ENCODE measurements around the gene LAMA4. TPM values are rescaled to one million over a fixed set of nuclear protein-coding genes. Genes with fewer than 3 reads are reported as not detected.

The LAMA4 gene
- total RNA-seq, 2 experiments from 2014 or later: not detected

- Mint-ChIP-seq H3K4me1 (ENCODE audit: low read depth) (no peaks in the 10 kb centered on the region), H3K9me3 (no peaks in the 10 kb centered on the region), H3K36me3 (no peaks in the 10 kb centered on the region), H3K27ac (no peak overlapping the region), H3K27me3 (peaks cover 17% of the 10 kb centered on the region), H3K4me3 (no peak overlapping the region)
- DNase-seq: no peak
- ChIA-PET CTCF (no interaction called here), POLR2A (no interaction called here)
- intact Hi-C loops (cut with micrococcal nuclease): no loop called here
These were observed 25.7 kb downstream of the LAMA4 start for GRCh38 chr6:112228480-112229332.

DNA sequence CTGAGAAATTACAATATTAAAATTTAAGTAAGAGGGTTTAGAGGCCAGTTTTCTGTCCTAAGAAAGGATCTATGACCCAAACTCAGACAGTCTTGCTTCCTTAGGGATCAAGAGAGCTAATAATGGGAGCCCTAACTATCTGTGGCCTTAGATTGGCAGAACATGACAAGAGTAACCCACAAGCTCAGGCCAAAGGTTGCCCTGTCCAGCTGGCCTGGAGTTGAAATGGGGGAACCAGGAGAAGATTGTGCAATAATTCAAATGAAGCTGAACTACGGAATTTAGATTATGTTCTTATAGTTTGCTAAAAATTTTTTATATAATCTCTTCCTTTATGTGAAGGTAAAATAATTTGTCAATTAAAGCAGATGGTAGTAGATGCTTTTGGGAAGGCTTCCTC lies 26.4 kb downstream of the LAMA4 start:
- peaks cover 11% of the 10 kb centered on the region for H3K27me3 Mint-ChIP-seq
- ChIA-PET CTCF (no interaction called here), POLR2A (no interaction called here)
- H3K4me1 Mint-ChIP-seq (ENCODE audit: low read depth): no peaks in the 10 kb centered on the region
- no peak overlapping the region for H3K27ac Mint-ChIP-seq
- H3K4me3 Mint-ChIP-seq: no peak overlapping the region
- intact Hi-C loops (cut with micrococcal nuclease): no loop called here
- DNase-seq: no peak
- H3K9me3 Mint-ChIP-seq: no peaks in the 10 kb centered on the region
- H3K36me3 Mint-ChIP-seq: no peaks in the 10 kb centered on the region

DNA sequence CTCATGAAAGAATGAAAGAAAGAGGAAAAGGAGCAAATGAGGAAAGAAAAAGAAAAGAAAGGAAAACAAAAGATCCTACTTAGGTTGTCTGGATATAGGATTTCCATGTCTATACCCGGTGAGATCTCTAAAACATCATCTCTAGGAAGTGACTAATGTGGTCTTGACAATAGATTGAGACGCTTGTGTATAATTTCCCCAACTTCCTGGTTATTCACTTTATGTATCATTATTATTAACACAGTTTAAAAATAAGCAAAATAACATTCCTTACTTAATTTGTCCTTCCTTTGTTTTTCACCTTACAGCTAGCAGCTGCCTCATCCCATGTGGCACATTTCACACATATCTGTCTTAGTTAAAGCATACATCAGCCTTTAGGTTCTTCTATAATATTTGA lies 27.0 kb downstream of the LAMA4 start:
- Mint-ChIP-seq H3K27ac (no peak overlapping the region), H3K4me1 (ENCODE audit: low read depth) (no peaks in the 10 kb centered on the region), H3K36me3 (no peaks in the 10 kb centered on the region), H3K4me3 (no peak overlapping the region), H3K27me3 (peaks cover 10% of the 10 kb centered on the region), H3K9me3 (no peaks in the 10 kb centered on the region)
- no peak for DNase-seq
- CTCF ChIA-PET: no interaction called here
- intact Hi-C loops (cut with micrococcal nuclease): no loop called here
- POLR2A ChIA-PET: no interaction called here

- ChIA-PET POLR2A (no interaction called here), CTCF (no interaction called here)
- intact Hi-C loops (cut with micrococcal nuclease): no loop called here
- peaks cover 6% of the 10 kb centered on the region for H3K27me3 Mint-ChIP-seq
- no peaks in the 10 kb centered on the region for H3K36me3 Mint-ChIP-seq
- no peaks in the 10 kb centered on the region for H3K9me3 Mint-ChIP-seq
- H3K4me1 Mint-ChIP-seq (ENCODE audit: low read depth): no peaks in the 10 kb centered on the region
- no peak for DNase-seq
- H3K27ac Mint-ChIP-seq: no peak overlapping the region
- no peak overlapping the region for H3K4me3 Mint-ChIP-seq
These were observed 28.7 kb downstream of the LAMA4 start for GRCh38 chr6:112225691-112226090.

- Mint-ChIP-seq H3K4me1 (ENCODE audit: low read depth) (no peaks in the 10 kb centered on the region), H3K27ac (no peak overlapping the region), H3K36me3 (no peaks in the 10 kb centered on the region), H3K27me3 (peaks cover 6% of the 10 kb centered on the region), H3K9me3 (no peaks in the 10 kb centered on the region), H3K4me3 (no peak overlapping the region)
- intact Hi-C loops (cut with micrococcal nuclease): no loop called here
- no peak for DNase-seq
- CTCF ChIA-PET: no interaction called here
- POLR2A ChIA-PET: no interaction called here
These were observed 30.3 kb downstream of the LAMA4 start for GRCh38 chr6:112224088-112224487.

- no peaks in the 10 kb centered on the region for H3K36me3 Mint-ChIP-seq
- no peaks in the 10 kb centered on the region for H3K9me3 Mint-ChIP-seq
- POLR2A ChIA-PET: no interaction called here
- no peak overlapping the region for H3K27ac Mint-ChIP-seq
- no peak overlapping the region for H3K4me3 Mint-ChIP-seq
- intact Hi-C loops (cut with micrococcal nuclease): no loop called here
- no peak for DNase-seq
- CTCF ChIA-PET: interaction anchor here (0.6 kb wide), 1 partner anchor 50 kb away, joined by 5 read pairs; no protein-coding TSS in a partner anchor
- H3K27me3 Mint-ChIP-seq: peaks cover 6% of the 10 kb centered on the region
- H3K4me1 Mint-ChIP-seq (ENCODE audit: low read depth): no peaks in the 10 kb centered on the region
These were observed 31.1 kb downstream of the LAMA4 start for GRCh38 chr6:112223070-112223861.

GRCh38 chr6:112221981-112222852 lies 32.1 kb downstream of the LAMA4 start:
- CTCF ChIA-PET: interaction anchor here (0.6 to 1.2 kb wide), 2 partner anchors 42 to 49 kb away, joined by 5 to 6 read pairs; no protein-coding TSS in a partner anchor

GRCh38 chr6:112221561-112221960 lies 32.8 kb downstream of the LAMA4 start:
- no peak for DNase-seq
- CTCF ChIA-PET: interaction anchor here (1.2 kb wide), 1 partner anchor 41 kb away, joined by 6 read pairs; no protein-coding TSS in a partner anchor
- intact Hi-C loops (cut with micrococcal nuclease): no loop called here
- POLR2A ChIA-PET: no interaction called here
- no peaks in the 10 kb centered on the region for H3K36me3 Mint-ChIP-seq
- no peak overlapping the region for H3K27ac Mint-ChIP-seq
- H3K4me1 Mint-ChIP-seq (ENCODE audit: low read depth): no peaks in the 10 kb centered on the region
- no peaks in the 10 kb centered on the region for H3K9me3 Mint-ChIP-seq
- H3K4me3 Mint-ChIP-seq: no peak overlapping the region
- H3K27me3 Mint-ChIP-seq: peaks cover 7% of the 10 kb centered on the region

More at GRCh38 chr6:112221981-112222852, 32.1 kb downstream of the LAMA4 start:
- POLR2A ChIA-PET: no interaction called here
- Mint-ChIP-seq H3K36me3 (no peaks in the 10 kb centered on the region), H3K4me1 (ENCODE audit: low read depth) (no peaks in the 10 kb centered on the region), H3K27me3 (peaks cover 8% of the 10 kb centered on the region), H3K4me3 (no peak overlapping the region), H3K27ac (no peak overlapping the region), H3K9me3 (no peaks in the 10 kb centered on the region)
- no peak for DNase-seq
- intact Hi-C loops (cut with micrococcal nuclease): no loop called here

DNA sequence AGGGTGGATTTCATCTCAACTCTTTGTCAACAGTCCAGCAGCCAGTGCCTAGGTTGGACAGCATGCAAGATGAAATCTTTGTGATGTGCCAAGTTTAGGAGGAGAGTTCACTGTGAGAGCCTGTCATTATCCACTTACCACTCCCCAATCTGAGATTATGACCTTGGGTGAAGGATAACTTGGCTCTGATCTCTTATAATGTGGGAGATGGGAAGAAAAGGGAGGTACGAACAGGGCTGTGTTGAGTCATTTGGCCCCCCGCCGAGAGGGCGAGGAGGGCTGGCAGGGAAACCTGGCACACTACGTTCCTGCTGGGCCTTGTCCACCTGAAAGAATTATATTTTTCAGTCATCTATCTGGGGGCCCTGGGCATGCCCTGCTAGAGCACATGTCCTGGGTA lies 35.8 kb downstream of the LAMA4 start:
- ChIA-PET CTCF (no interaction called here), POLR2A (no interaction called here)
- Mint-ChIP-seq H3K27me3 (peaks cover 6% of the 10 kb centered on the region), H3K4me3 (no peak overlapping the region), H3K27ac (no peak overlapping the region), H3K36me3 (no peaks in the 10 kb centered on the region), H3K9me3 (no peaks in the 10 kb centered on the region), H3K4me1 (ENCODE audit: low read depth) (no peaks in the 10 kb centered on the region)
- DNase-seq: no peak
- intact Hi-C loops (cut with micrococcal nuclease): no loop called here

GRCh38 chr6:112216662-112217551 lies 37.5 kb downstream of the LAMA4 start:
- H3K27ac Mint-ChIP-seq: no peak overlapping the region
- no peaks in the 10 kb centered on the region for H3K9me3 Mint-ChIP-seq
- intact Hi-C loops (cut with micrococcal nuclease): no loop called here
- DNase-seq: no peak
- H3K36me3 Mint-ChIP-seq: no peaks in the 10 kb centered on the region
- ChIA-PET CTCF (interaction anchor here (0.9 kb wide), 1 partner anchor 53 kb away, joined by 3 read pairs; no protein-coding TSS in a partner anchor), POLR2A (no interaction called here)
- H3K27me3 Mint-ChIP-seq: peaks cover 15% of the 10 kb centered on the region
- no peaks in the 10 kb centered on the region for H3K4me1 Mint-ChIP-seq (ENCODE audit: low read depth)
- H3K4me3 Mint-ChIP-seq: no peak overlapping the region

- CTCF ChIA-PET: no interaction called here
- no peaks in the 10 kb centered on the region for H3K36me3 Mint-ChIP-seq
- intact Hi-C loops (cut with micrococcal nuclease): no loop called here
- no peaks in the 10 kb centered on the region for H3K9me3 Mint-ChIP-seq
- POLR2A ChIA-PET: no interaction called here
- H3K4me3 Mint-ChIP-seq: no peak overlapping the region
- DNase-seq: no peak
- H3K27me3 Mint-ChIP-seq: peaks cover 19% of the 10 kb centered on the region
- H3K4me1 Mint-ChIP-seq (ENCODE audit: low read depth): no peaks in the 10 kb centered on the region
- no peak overlapping the region for H3K27ac Mint-ChIP-seq
These were observed 38.7 kb downstream of the LAMA4 start for GRCh38 chr6:112215488-112216284.
